SK-N-SH treated with all-trans-retinoic acid at 6 μM for 48 hours (cell line): ENCODE data around the gene SELENOM.
A peak's percentile ranks its signal among the peaks of the same experiment; 100 is the strongest.

Experiments
- ATAC-seq: fragments of 200-7000 bp; cut with Tn5 transposase; 3 replicates; pipeline ENCODE4 v1.9.1; 2020; ENCODE audit warnings: mild to moderate bottlenecking, moderate library complexity
- ARNTL ChIP-seq: fragments of 450-650 bp; formaldehyde crosslinking; IDR thresholded peaks from 2 replicates; pipeline ENCODE4 v1.5.0; 2020; ENCODE audit warnings: low read depth, mild to moderate bottlenecking, moderate library complexity, borderline replicate concordance
- BACH2 ChIP-seq: fragments of 250-450 bp; sonication (Bioruptor Pico); IDR thresholded peaks from 2 replicates; pipeline ENCODE4 v1.9.0; 2021; ENCODE audit warnings: mild to moderate bottlenecking, borderline replicate concordance
- CSDC2 ChIP-seq: fragments of 250-450 bp; sonication (Bioruptor Pico); IDR thresholded peaks from 2 replicates; pipeline ENCODE4 v1.5.0; 2020; ENCODE audit warnings: mild to moderate bottlenecking, moderate library complexity
- ESRRG ChIP-seq: fragments of 250-450 bp; sonication (Bioruptor Pico); IDR thresholded peaks from 2 replicates; pipeline ENCODE4 v1.6.1; 2021; ENCODE audit warnings: mild to moderate bottlenecking
- GLIS3 ChIP-seq: fragments of 250-450 bp; sonication (Bioruptor Pico); IDR thresholded peaks from 2 replicates; pipeline ENCODE4 v1.5.0; 2020; ENCODE audit warnings: mild to moderate bottlenecking, moderate library complexity
- ISL1 ChIP-seq: fragments of 250-450 bp; sonication (Bioruptor Pico); IDR thresholded peaks from 2 replicates; pipeline ENCODE4 v2.1.2; 2022; ENCODE audit warnings: mild to moderate bottlenecking, moderate library complexity
- OSR1 ChIP-seq: fragments of 250-450 bp; sonication (Bioruptor Pico); IDR thresholded peaks from 2 replicates; pipeline ENCODE4 v1.8.0; 2022; ENCODE audit warnings: moderate library complexity, mild to moderate bottlenecking, inconsistent platforms
- RARB ChIP-seq: fragments of 250-450 bp; sonication (Bioruptor Pico); IDR thresholded peaks from 2 replicates; pipeline ENCODE4 v1.8.0; 2021; ENCODE audit warnings: mild to moderate bottlenecking, moderate library complexity
- SNAI2 ChIP-seq: fragments of 250-450 bp; sonication (Bioruptor Pico); IDR thresholded peaks from 2 replicates; pipeline ENCODE4 v1.5.0; 2020; ENCODE audit warnings: mild to moderate bottlenecking, moderate library complexity
- TCF4 ChIP-seq: fragments of 250-450 bp; sonication (Bioruptor Pico); IDR thresholded peaks from 2 replicates; pipeline ENCODE4 v1.8.0; 2021; ENCODE audit warnings: mild to moderate bottlenecking, moderate library complexity, borderline replicate concordance
- TOX ChIP-seq: fragments of 250-450 bp; sonication (Bioruptor Pico); IDR thresholded peaks from 2 replicates; pipeline ENCODE4 v1.8.0; 2021; ENCODE audit warnings: mild to moderate bottlenecking, moderate library complexity, borderline replicate concordance
- TSHZ2 ChIP-seq: fragments of 250-450 bp; sonication (Bioruptor Pico); IDR thresholded peaks from 2 replicates; pipeline ENCODE4 v1.5.0; 2020; ENCODE audit warnings: mild to moderate bottlenecking, moderate library complexity
- ZC3H10 ChIP-seq: fragments of 250-450 bp; sonication (Bioruptor Pico); IDR thresholded peaks from 2 replicates; pipeline ENCODE4 v1.5.1; 2021; ENCODE audit warnings: mild to moderate bottlenecking, moderate library complexity
- ZFP3 ChIP-seq: fragments of 250-450 bp; sonication (Bioruptor Pico); IDR thresholded peaks from 2 replicates; pipeline ENCODE4 v1.5.0; 2020; ENCODE audit warnings: mild to moderate bottlenecking, moderate library complexity
- ZFP30 ChIP-seq: fragments of 450-650 bp; formaldehyde crosslinking; IDR thresholded peaks from 2 replicates; pipeline ENCODE4 v1.5.0; 2022; ENCODE audit warnings: mild to moderate bottlenecking, moderate library complexity
- ZNF565 ChIP-seq: fragments of 450-650 bp; formaldehyde crosslinking; conservative IDR thresholded peaks from 2 replicates; pipeline ENCODE4 v1.5.0; 2020; ENCODE audit warnings: low read depth, mild to moderate bottlenecking, moderate library complexity
- ZNF70 ChIP-seq: fragments of 450-650 bp; formaldehyde crosslinking; IDR thresholded peaks from 2 replicates; pipeline ENCODE4 v1.5.0; 2020; ENCODE audit warnings: mild to moderate bottlenecking, moderate library complexity
- ZNF8 ChIP-seq: fragments of 450-650 bp; formaldehyde crosslinking; IDR thresholded peaks from 2 replicates; pipeline ENCODE4 v1.5.0; 2020; ENCODE audit warnings: mild to moderate bottlenecking, moderate library complexity
- TF ChIP-seq, protein P1 (sequence below): fragments of 250-450 bp; sonication (Bioruptor Pico); IDR thresholded peaks from 2 replicates; pipeline ENCODE4 v1.5.1; 2021; ENCODE audit warnings: mild to moderate bottlenecking, moderate library complexity
- TF ChIP-seq, protein P2 (sequence below): fragments of 250-450 bp; sonication (Bioruptor Pico); IDR thresholded peaks from 2 replicates; pipeline ENCODE4 v1.8.0; 2020; ENCODE audit warnings: mild to moderate bottlenecking, moderate library complexity, borderline replicate concordance
- TF ChIP-seq, protein P3 (sequence below): fragments of 250-450 bp; sonication (Bioruptor Pico); IDR thresholded peaks from 2 replicates; pipeline ENCODE4 v1.5.1; 2020; ENCODE audit warnings: low read depth, mild to moderate bottlenecking, moderate library complexity
- TF ChIP-seq, protein P4 (sequence below): fragments of 250-450 bp; sonication (Bioruptor Pico); IDR thresholded peaks from 2 replicates; pipeline ENCODE4 v1.8.0; 2021; ENCODE audit warnings: low read depth, mild to moderate bottlenecking, moderate library complexity, borderline replicate concordance

Gene SELENOM

GRCh38 chr22:31102441-31103081, 4.8 kb downstream of the SELENOM start:
- ATAC-seq, result peak; percentile 62
- no peak for TF ChIP-seq ISL1 (CRISPR knock-in tag)

DNA sequence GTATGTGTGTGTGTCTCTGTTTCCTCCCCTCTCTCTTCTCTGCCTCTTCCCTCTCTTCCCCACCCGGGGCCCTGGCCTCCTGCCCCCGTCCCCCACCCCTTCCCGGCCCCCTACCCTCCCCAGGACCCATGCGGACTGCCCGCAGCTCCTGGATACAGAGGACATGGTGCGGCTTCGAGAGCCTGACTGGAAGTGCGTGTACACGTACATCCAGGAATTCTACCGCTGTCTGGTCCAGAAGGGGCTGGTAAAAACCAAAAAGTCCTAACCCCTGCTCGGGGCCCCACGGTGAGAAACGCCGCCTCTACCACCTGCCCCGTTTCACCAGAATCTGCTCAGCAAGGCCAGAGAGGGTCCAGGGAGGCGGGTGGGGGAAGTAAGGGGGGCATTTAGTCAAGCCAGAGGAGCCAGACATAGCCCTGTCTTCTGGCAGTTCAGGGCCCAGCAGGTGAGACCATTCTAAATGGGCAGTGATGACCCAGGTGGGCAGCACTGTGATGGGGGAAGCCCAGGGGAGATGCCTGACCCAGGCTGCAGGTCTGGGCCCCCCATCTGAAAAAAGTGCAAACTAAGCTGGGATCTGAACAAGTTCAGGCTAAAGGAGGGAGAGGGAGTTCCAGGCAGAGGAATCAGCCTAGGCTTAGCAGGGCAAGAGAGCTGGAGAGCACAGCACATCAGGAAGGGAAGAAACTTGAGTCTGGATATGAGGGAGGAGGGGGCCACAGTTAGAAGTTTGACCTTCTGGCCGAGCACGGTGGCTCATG, 6.4 kb downstream of the SELENOM start:
- no peak for ATAC-seq
- TF ChIP-seq RARB (CRISPR knock-in tag), result no peak

GRCh38 chr22:31099841-31100761, 7.3 kb downstream of the SELENOM start:
- TF ChIP-seq ZC3H10 (CRISPR knock-in tag) (no peak), ZNF565 (CRISPR knock-in tag) (no peak), TSHZ2 (CRISPR knock-in tag) (no peak), ZFP3 (CRISPR knock-in tag) (no peak), ISL1 (CRISPR knock-in tag) (no peak), OSR1 (CRISPR knock-in tag) (no peak), ARNTL (no peak), RARB (CRISPR knock-in tag) (no peak), CSDC2 (CRISPR knock-in tag) (no peak), ZFP30 (CRISPR knock-in tag) (no peak), TOX (CRISPR knock-in tag) (no peak), ZNF70 (CRISPR knock-in tag) (no peak), BACH2 (CRISPR knock-in tag) (no peak), TCF4 (CRISPR knock-in tag) (no peak), SNAI2 (CRISPR knock-in tag) (no peak), ESRRG (CRISPR knock-in tag) (no peak), GLIS3 (CRISPR knock-in tag) (no peak)
- TF ChIP-seq, protein P1, sequence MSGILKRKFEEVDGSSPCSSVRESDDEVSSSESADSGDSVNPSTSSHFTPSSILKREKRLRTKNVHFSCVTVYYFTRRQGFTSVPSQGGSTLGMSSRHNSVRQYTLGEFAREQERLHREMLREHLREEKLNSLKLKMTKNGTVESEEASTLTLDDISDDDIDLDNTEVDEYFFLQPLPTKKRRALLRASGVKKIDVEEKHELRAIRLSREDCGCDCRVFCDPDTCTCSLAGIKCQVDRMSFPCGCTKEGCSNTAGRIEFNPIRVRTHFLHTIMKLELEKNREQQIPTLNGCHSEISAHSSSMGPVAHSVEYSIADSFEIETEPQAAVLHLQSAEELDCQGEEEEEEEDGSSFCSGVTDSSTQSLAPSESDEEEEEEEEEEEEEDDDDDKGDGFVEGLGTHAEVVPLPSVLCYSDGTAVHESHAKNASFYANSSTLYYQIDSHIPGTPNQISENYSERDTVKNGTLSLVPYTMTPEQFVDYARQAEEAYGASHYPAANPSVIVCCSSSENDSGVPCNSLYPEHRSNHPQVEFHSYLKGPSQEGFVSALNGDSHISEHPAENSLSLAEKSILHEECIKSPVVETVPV (CRISPR knock-in tag), result no peak
- TF ChIP-seq, protein P2, sequence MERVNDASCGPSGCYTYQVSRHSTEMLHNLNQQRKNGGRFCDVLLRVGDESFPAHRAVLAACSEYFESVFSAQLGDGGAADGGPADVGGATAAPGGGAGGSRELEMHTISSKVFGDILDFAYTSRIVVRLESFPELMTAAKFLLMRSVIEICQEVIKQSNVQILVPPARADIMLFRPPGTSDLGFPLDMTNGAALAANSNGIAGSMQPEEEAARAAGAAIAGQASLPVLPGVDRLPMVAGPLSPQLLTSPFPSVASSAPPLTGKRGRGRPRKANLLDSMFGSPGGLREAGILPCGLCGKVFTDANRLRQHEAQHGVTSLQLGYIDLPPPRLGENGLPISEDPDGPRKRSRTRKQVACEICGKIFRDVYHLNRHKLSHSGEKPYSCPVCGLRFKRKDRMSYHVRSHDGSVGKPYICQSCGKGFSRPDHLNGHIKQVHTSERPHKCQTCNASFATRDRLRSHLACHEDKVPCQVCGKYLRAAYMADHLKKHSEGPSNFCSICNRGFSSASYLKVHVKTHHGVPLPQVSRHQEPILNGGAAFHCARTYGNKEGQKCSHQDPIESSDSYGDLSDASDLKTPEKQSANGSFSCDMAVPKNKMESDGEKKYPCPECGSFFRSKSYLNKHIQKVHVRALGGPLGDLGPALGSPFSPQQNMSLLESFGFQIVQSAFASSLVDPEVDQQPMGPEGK (CRISPR knock-in tag), result no peak
- no peak for ATAC-seq

DNA sequence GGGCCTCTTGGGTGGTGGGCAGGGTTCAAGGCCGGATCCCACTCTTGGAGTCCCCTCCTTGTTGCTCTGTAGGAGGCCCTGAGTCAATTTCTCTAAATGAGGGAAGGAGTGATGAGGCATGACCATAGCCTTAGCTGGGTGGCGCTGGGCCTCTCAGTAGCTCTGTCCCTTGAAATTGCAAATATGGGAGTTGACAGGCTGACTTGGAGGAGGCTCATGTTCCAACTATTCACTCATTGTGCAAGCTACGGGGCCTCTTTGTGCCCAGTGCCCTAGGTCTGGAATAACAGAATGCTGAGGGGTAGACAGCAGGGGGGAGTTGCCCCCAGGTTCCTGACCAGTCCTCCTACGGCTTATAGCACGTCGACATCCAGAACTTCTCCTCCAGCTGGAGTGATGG, 8.0 kb downstream of the SELENOM start:
- ATAC-seq, result no peak
- TF ChIP-seq ARNTL (no peak), RARB (CRISPR knock-in tag) (no peak), ZNF8 (no peak)
- TF ChIP-seq, protein P2 (CRISPR knock-in tag), result no peak
- TF ChIP-seq, protein P3, sequence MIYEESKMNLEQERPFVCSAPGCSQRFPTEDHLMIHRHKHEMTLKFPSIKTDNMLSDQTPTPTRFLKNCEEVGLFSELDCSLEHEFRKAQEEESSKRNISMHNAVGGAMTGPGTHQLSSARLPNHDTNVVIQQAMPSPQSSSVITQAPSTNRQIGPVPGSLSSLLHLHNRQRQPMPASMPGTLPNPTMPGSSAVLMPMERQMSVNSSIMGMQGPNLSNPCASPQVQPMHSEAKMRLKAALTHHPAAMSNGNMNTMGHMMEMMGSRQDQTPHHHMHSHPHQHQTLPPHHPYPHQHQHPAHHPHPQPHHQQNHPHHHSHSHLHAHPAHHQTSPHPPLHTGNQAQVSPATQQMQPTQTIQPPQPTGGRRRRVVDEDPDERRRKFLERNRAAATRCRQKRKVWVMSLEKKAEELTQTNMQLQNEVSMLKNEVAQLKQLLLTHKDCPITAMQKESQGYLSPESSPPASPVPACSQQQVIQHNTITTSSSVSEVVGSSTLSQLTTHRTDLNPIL (CRISPR knock-in tag), result no peak
- TF ChIP-seq, protein P4, sequence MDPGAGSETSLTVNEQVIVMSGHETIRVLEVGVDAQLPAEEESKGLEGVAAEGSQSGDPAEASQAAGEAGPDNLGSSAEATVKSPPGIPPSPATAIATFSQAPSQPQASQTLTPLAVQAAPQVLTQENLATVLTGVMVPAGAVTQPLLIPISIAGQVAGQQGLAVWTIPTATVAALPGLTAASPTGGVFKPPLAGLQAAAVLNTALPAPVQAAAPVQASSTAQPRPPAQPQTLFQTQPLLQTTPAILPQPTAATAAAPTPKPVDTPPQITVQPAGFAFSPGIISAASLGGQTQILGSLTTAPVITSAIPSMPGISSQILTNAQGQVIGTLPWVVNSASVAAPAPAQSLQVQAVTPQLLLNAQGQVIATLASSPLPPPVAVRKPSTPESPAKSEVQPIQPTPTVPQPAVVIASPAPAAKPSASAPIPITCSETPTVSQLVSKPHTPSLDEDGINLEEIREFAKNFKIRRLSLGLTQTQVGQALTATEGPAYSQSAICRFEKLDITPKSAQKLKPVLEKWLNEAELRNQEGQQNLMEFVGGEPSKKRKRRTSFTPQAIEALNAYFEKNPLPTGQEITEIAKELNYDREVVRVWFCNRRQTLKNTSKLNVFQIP (CRISPR knock-in tag), result no peak
- TF ChIP-seq, all 23 proteins: peak for 0
